ENCODE data around the gene AGFG2.

Gene AGFG2

DNA sequence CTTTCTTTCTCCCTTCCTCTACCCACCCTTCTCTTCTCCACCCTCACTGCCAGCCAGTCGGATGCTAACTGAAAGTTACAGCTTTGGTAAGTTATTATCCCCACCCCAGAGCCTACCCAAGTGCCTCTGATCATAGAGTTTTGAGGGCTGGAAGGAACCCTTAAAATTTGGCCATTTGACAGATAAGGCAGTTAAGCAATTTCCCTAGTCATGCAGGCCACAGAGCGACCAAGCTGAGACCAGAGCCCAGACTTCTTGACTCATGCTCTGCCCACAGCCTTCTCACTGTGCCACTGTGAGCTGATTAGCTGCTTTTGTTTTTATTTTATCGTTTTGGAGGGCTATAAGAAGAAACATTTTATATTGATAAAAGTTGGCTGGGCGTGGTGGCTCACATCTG is 17.5 kb downstream of the AGFG2 start:
- no peaks in the 10 kb centered on the region for H3K9me2 ChIP-seq (replicated peaks; ENCODE audit: control insufficient read depth, low read length)
- no peaks in the 10 kb centered on the region for H3K27me3 ChIP-seq (ENCODE audit: control insufficient read depth, low read length)
- peaks cover 12% of the 10 kb centered on the region for H3K36me3 ChIP-seq (ENCODE audit: control insufficient read depth, low read length)
- peaks cover 4% of the 10 kb centered on the region for H3K4me1 ChIP-seq (ENCODE audit: control insufficient read depth, low read length)
- no peaks in the 10 kb centered on the region for H3K79me2 ChIP-seq (ENCODE audit: control insufficient read depth, low read length)
- H4K20me1 ChIP-seq (ENCODE audit: control insufficient read depth, insufficient read depth, low read depth, low read length) = no peaks in the 10 kb centered on the region
- H3K27ac ChIP-seq (ENCODE audit: low read depth, low read length) = no peak overlapping the region
- H3K4me2 ChIP-seq (ENCODE audit: low read length) = no peak overlapping the region
- TF ChIP-seq CTCF (IDR thresholded peaks at IDR 0.05; ENCODE audit: low read depth, low read length, poor library complexity, severe bottlenecking) (no peak), EZH2phosphoT487 (IDR thresholded peaks at IDR 0.05; ENCODE audit: borderline replicate concordance, low read length) (no peak)
- no peak overlapping the region for H3K4me3 ChIP-seq (ENCODE audit: low read length)
- no peaks in the 10 kb centered on the region for H3K9me3 ChIP-seq (ENCODE audit: control insufficient read depth, insufficient read depth, low read length)
- peaks cover 4% of the 10 kb centered on the region; the same call in 1 of the 2 replicates for H3F3A ChIP-seq (ENCODE audit: control insufficient read depth, insufficient read depth)

GRCh38 chr7:100559127-100559526 is 20.1 kb downstream of the AGFG2 start:
- H3K9me3 ChIP-seq (ENCODE audit: control insufficient read depth, insufficient read depth, low read length) = no peaks in the 10 kb centered on the region
- H3K27me3 ChIP-seq (ENCODE audit: control insufficient read depth, low read length) = no peaks in the 10 kb centered on the region
- H3K79me2 ChIP-seq (ENCODE audit: control insufficient read depth, low read length) = no peaks in the 10 kb centered on the region
- H3K9me2 ChIP-seq (replicated peaks; ENCODE audit: control insufficient read depth, low read length) = no peaks in the 10 kb centered on the region
- no peak overlapping the region for H3K4me2 ChIP-seq (ENCODE audit: low read length)
- H3K4me3 ChIP-seq (ENCODE audit: low read length) = no peak overlapping the region
- peaks cover 7% of the 10 kb centered on the region for H3K4me1 ChIP-seq (ENCODE audit: control insufficient read depth, low read length)
- peaks cover 4% of the 10 kb centered on the region; the same call in 1 of the 2 replicates for H3F3A ChIP-seq (ENCODE audit: control insufficient read depth, insufficient read depth)
- H3K27ac ChIP-seq (ENCODE audit: low read depth, low read length) = no peak overlapping the region
- TF ChIP-seq EZH2phosphoT487 (IDR thresholded peaks at IDR 0.05; ENCODE audit: borderline replicate concordance, low read length) (no peak), CTCF (IDR thresholded peaks at IDR 0.05; ENCODE audit: low read depth, low read length, poor library complexity, severe bottlenecking) (no peak)
- peaks cover 8% of the 10 kb centered on the region for H3K36me3 ChIP-seq (ENCODE audit: control insufficient read depth, low read length)
- H4K20me1 ChIP-seq (ENCODE audit: control insufficient read depth, insufficient read depth, low read depth, low read length) = no peaks in the 10 kb centered on the region

- Histone ChIP-seq H3K27me3 (ENCODE audit: control insufficient read depth, low read length) (no peaks in the 10 kb centered on the region), H3K27ac (ENCODE audit: low read depth, low read length) (no peak overlapping the region)
Measured at GRCh38 chr7:100561491-100562194, 22.6 kb downstream of the AGFG2 start.

More at GRCh38 chr7:100561491-100562194, 22.6 kb downstream of the AGFG2 start:
- Histone ChIP-seq H3K4me1 (ENCODE audit: control insufficient read depth, low read length) (peaks cover 8% of the 10 kb centered on the region), H3K9me2 (replicated peaks; ENCODE audit: control insufficient read depth, low read length) (no peaks in the 10 kb centered on the region), H3K9me3 (ENCODE audit: control insufficient read depth, insufficient read depth, low read length) (no peaks in the 10 kb centered on the region), H3K36me3 (ENCODE audit: control insufficient read depth, low read length) (no peaks in the 10 kb centered on the region), H3K4me3 (ENCODE audit: low read length) (no peak overlapping the region), H3K79me2 (ENCODE audit: control insufficient read depth, low read length) (no peaks in the 10 kb centered on the region), H3K4me2 (ENCODE audit: low read length) (no peak overlapping the region), H4K20me1 (ENCODE audit: control insufficient read depth, insufficient read depth, low read depth, low read length) (no peaks in the 10 kb centered on the region), H3F3A (ENCODE audit: control insufficient read depth, insufficient read depth) (peaks cover 4% of the 10 kb centered on the region; the same call in 1 of the 2 replicates)
- no peak for TF ChIP-seq EZH2phosphoT487 (IDR thresholded peaks at IDR 0.05; ENCODE audit: borderline replicate concordance, low read length)
- TF ChIP-seq CTCF (IDR thresholded peaks at IDR 0.05; ENCODE audit: low read depth, low read length, poor library complexity, severe bottlenecking) = no peak

All from DOHH2 (cell line).